CD4-positive, alpha-beta T cell (primary cell): Measurements from ENCODE around the gene CMIP. TPM values are rescaled to one million over a fixed set of nuclear protein-coding genes. Genes with fewer than 3 reads are reported as not detected.

ENCODE experiments used
- ATAC-seq: fragments of 200-7000 bp; cut with Tn5 transposase; one replicate; pipeline ENCODE4 v1.10.0; 2022; ENCODE audit warnings: mild to moderate bottlenecking; ENCODE audit not compliant: poor library complexity
- CTCF ChIA-PET: fragments of 350-600 bp; sonication (Branson Sonifier 250); formaldehyde crosslinking; loops from one replicate; lab custom pipeline; 2021; ENCODE audit warnings: antibody characterized with exemption, inconsistent platforms; lab: Charles Lee
- POLR2A ChIA-PET: fragments of 350-600 bp; sonication (Branson Sonifier 250); formaldehyde crosslinking; loops from one replicate; lab custom pipeline; 2021; ENCODE audit warnings: antibody characterized with exemption, inconsistent platforms; lab: Charles Lee
- DNase-seq, 14 experiments: peaks; one replicate each; pipeline ENCODE4 v3.0.0-alpha.2; 2013 to 2020; ENCODE audit warnings: mixed read lengths in 2 of 14
- H3K27ac ChIP-seq, 2 donors: one replicate each; pipeline versions ENCODE4 v1.5.1 to v1.7.0; 2013; ENCODE audit warnings: low read length in 2 of 2, low read depth in 1 of 2, mild to moderate bottlenecking in 1 of 2
- H3K27me3 ChIP-seq, 2 experiments: 1 replicate in 1 of 2; 2 replicates in 1 of 2; pipeline versions ENCODE4 v1.6.1 to v1.7.0; 2013; ENCODE audit warnings: low read length in 2 of 2, control low read depth in 1 of 2, mild to moderate bottlenecking in 1 of 2, moderate library complexity in 1 of 2; ENCODE audit not compliant: insufficient read depth in 2 of 2, control insufficient read depth in 1 of 2
- H3K36me3 ChIP-seq: one replicate; pipeline ENCODE4 v1.6.1; 2013; ENCODE audit warnings: low read length, control low read depth; ENCODE audit not compliant: insufficient read depth
- H3K4me1 ChIP-seq: one replicate; pipeline ENCODE4 v1.6.1; 2013; ENCODE audit warnings: low read length, control low read depth; ENCODE audit not compliant: insufficient read depth
- H3K4me3 ChIP-seq: one replicate; pipeline ENCODE4 v1.5.1; 2013; ENCODE audit warnings: mild to moderate bottlenecking, low read length, moderate library complexity
- H3K9me3 ChIP-seq, 2 experiments: 1 replicate in 1 of 2; 2 replicates in 1 of 2; pipeline versions ENCODE4 v1.6.1 to v1.7.0; 2013; ENCODE audit warnings: low read length in 2 of 2, mild to moderate bottlenecking in 2 of 2, control low read depth in 1 of 2, moderate library complexity in 1 of 2; ENCODE audit not compliant: control insufficient read depth in 1 of 2, insufficient read depth in 1 of 2
- H3K27ac Mint-ChIP-seq: one replicate; pipeline ENCODE4 v1.8.0; 2020; ENCODE audit warnings: mixed read lengths
- H3K27me3 Mint-ChIP-seq: one replicate; pipeline ENCODE4 v1.8.0; 2021; ENCODE audit warnings: mixed read lengths
- H3K36me3 Mint-ChIP-seq: one replicate; pipeline ENCODE4 v1.8.0; 2021; ENCODE audit warnings: low read depth, mixed read lengths
- H3K4me1 Mint-ChIP-seq: one replicate; pipeline ENCODE4 v1.8.0; 2021; ENCODE audit warnings: low read depth, mixed read lengths
- H3K4me3 Mint-ChIP-seq: one replicate; pipeline ENCODE4 v1.8.0; 2020; ENCODE audit warnings: mild to moderate bottlenecking, mixed read lengths
- H3K9me3 Mint-ChIP-seq: one replicate; pipeline ENCODE4 v1.8.0; 2020; ENCODE audit warnings: mixed read lengths
- intact Hi-C, 2 experiments: fragments of 100-400 bp; cut with DNase I in 1 of 2; cut with micrococcal nuclease in 1 of 2; formaldehyde crosslinking; loops; one replicate each; pipeline versions ENCODE4 v1.15.1 to v1.9.0; 2023 to 2025; cut with DNase I, micrococcal nuclease
- total RNA-seq, 174 experiments: library from RNA in 2 of 174; stranded (reverse) in 2 of 174; gene quantifications; one replicate each; pipeline ENCODE4 v1.2.3 and lab custom pipeline; 2021 to 2026
- TF ChIP-seq, protein P1 (sequence below): fragments of 200-600 bp; IDR thresholded peaks from one replicate; pipeline ENCODE4 v1.8.0; 2022; ENCODE audit warnings: antibody characterized with exemption, mild to moderate bottlenecking

The CMIP gene
- total RNA-seq, 2 experiments from 2014 or later, result 33.5 to 35.3 TPM

DNA sequence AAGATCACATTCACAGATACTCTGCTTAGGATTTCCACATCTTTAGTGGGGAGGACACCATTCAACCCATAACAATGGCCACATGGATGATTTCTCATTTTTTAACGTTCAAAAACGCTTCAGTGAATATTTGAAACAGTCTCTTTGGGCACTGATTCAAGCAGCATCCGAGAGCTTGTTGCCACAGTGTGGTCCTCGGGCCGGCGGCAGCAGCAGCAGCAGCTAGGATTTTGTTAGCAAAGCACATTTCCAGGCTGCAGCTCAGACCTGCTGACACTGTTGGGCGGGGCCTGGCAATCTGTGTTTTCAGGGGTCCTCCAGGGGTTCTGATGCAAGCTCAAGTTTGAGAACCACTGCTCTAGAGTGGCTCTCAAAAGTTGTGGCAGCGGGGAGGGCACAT, 27.9 kb upstream of the CMIP start:
- no peaks in the 10 kb centered on the region for H3K27me3 Mint-ChIP-seq
- no peaks in the 10 kb centered on the region for H3K36me3 Mint-ChIP-seq
- no peak overlapping the region for H3K4me3 ChIP-seq
- POLR2A ChIA-PET, result interaction anchor here (0.6 kb wide), 1 partner anchor 10 kb away, joined by 4 read pairs; no protein-coding TSS in a partner anchor
- H3K27me3 ChIP-seq, result no peaks in the 10 kb centered on the region
- no peaks in the 10 kb centered on the region for H3K36me3 ChIP-seq
- peaks cover 6% of the 10 kb centered on the region for H3K4me1 Mint-ChIP-seq
- TF ChIP-seq, protein P1, sequence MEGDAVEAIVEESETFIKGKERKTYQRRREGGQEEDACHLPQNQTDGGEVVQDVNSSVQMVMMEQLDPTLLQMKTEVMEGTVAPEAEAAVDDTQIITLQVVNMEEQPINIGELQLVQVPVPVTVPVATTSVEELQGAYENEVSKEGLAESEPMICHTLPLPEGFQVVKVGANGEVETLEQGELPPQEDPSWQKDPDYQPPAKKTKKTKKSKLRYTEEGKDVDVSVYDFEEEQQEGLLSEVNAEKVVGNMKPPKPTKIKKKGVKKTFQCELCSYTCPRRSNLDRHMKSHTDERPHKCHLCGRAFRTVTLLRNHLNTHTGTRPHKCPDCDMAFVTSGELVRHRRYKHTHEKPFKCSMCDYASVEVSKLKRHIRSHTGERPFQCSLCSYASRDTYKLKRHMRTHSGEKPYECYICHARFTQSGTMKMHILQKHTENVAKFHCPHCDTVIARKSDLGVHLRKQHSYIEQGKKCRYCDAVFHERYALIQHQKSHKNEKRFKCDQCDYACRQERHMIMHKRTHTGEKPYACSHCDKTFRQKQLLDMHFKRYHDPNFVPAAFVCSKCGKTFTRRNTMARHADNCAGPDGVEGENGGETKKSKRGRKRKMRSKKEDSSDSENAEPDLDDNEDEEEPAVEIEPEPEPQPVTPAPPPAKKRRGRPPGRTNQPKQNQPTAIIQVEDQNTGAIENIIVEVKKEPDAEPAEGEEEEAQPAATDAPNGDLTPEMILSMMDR, result no peak
- H3K9me3 Mint-ChIP-seq, result no peaks in the 10 kb centered on the region
- H3K4me1 ChIP-seq, result no peaks in the 10 kb centered on the region
- DNase-seq (no peak), ATAC-seq (no peak)
- H3K4me3 Mint-ChIP-seq, result no peak overlapping the region
- no peak overlapping the region for H3K27ac Mint-ChIP-seq
- CTCF ChIA-PET, result no interaction called here
- intact Hi-C loops, result no loop called here
- H3K27ac ChIP-seq, result no peak overlapping the region
- no peaks in the 10 kb centered on the region for H3K9me3 ChIP-seq

- no peak for ATAC-seq
- no peak for DNase-seq
- Mint-ChIP-seq H3K9me3 (no peaks in the 10 kb centered on the region), H3K27me3 (no peaks in the 10 kb centered on the region), H3K4me3 (no peak overlapping the region), H3K4me1 (peaks cover 6% of the 10 kb centered on the region), H3K36me3 (no peaks in the 10 kb centered on the region), H3K27ac (no peak overlapping the region)
- CTCF ChIA-PET, result no interaction called here
- Histone ChIP-seq H3K4me1 (no peaks in the 10 kb centered on the region), H3K9me3 (no peaks in the 10 kb centered on the region), H3K27ac (no peak overlapping the region), H3K4me3 (no peak overlapping the region), H3K36me3 (no peaks in the 10 kb centered on the region), H3K27me3 (no peaks in the 10 kb centered on the region)
- POLR2A ChIA-PET, result interaction anchor here (0.6 kb wide), 1 partner anchor 9 kb away, joined by 4 read pairs; no protein-coding TSS in a partner anchor
- intact Hi-C loops, result no loop called here
- TF ChIP-seq, protein P1, result no peak
Measured at GRCh38 chr16:81417210-81417609, 27.4 kb upstream of the CMIP start.

DNA sequence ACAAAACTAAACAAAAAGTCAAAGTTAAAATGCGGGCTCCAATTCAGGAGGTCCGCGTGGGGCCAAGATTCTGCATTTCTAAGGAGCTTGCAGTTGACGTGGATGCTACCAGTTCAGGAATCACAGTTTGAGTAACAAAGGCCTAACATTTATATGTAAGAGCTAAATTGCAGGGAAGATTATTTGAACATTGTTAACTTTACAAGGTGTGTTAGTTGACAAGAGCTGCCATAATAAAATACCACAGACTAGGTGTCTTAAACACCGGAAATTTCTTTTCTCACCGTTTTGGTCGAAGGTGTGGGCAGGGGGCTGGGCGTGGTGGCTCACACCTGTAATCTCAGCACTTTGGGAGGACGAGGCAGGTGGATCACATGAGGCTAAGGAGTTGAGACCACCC, 24.8 kb upstream of the CMIP start:
- ATAC-seq (no peak), DNase-seq (no peak)
- POLR2A ChIA-PET, result no interaction called here
- no peaks in the 10 kb centered on the region for H3K27me3 ChIP-seq
- Mint-ChIP-seq H3K27me3 (no peaks in the 10 kb centered on the region), H3K9me3 (no peaks in the 10 kb centered on the region), H3K4me3 (no peak overlapping the region), H3K36me3 (no peaks in the 10 kb centered on the region), H3K27ac (no peak overlapping the region), H3K4me1 (peaks cover 6% of the 10 kb centered on the region)
- TF ChIP-seq, protein P1, result no peak
- CTCF ChIA-PET, result no interaction called here
- no peak overlapping the region for H3K4me3 ChIP-seq
- no peak overlapping the region for H3K27ac ChIP-seq
- intact Hi-C loops, result no loop called here
- H3K9me3 ChIP-seq, result no peaks in the 10 kb centered on the region
- no peaks in the 10 kb centered on the region for H3K36me3 ChIP-seq
- H3K4me1 ChIP-seq, result peaks cover 4% of the 10 kb centered on the region
